Brain microvascular endothelial cell (primary cell): ENCODE measurements around the gene ZFHX3.

ENCODE experiments used
- DNase-seq: peaks from one replicate; pipeline ENCODE4 v3.0.0-alpha.2; 2020
- H3K27ac ChIP-seq: fragments of 250-450 bp; sonication (Bioruptor Pico); 2 replicates; pipeline ENCODE4 v1.5.1; 2020; ENCODE audit warnings: mild to moderate bottlenecking, moderate library complexity
- H3K27me3 ChIP-seq: fragments of 250-450 bp; sonication (Bioruptor Pico); replicated peaks from 2 replicates; pipeline ENCODE4 v1.5.1; 2020; ENCODE audit warnings: mild to moderate bottlenecking
- H3K36me3 ChIP-seq: fragments of 250-450 bp; sonication (Bioruptor Pico); replicated peaks from 2 replicates; pipeline ENCODE4 v1.5.1; 2020; ENCODE audit warnings: mild to moderate bottlenecking
- H3K4me3 ChIP-seq: 2 replicates; pipeline ENCODE4 v1.5.1; 2011; ENCODE audit warnings: low read depth, mild to moderate bottlenecking, control low read depth, low read length, moderate library complexity
- in situ Hi-C: cut with HindIII; loops from 2 replicates; pipeline ENCODE4 v1.10.0; 2017; ENCODE audit warnings: low sequenced_read_pairs, low pct_ligation_motif_present
- TF ChIP-seq, protein P1 (sequence below): IDR thresholded peaks from 2 replicates; pipeline ENCODE4 v1.5.1; 2011; ENCODE audit warnings: low read depth, mild to moderate bottlenecking, moderate library complexity, low read length, control low read depth, inconsistent platforms; ENCODE audit errors: missing control alignments

The ZFHX3 gene

GRCh38 chr16:72789921-72790320, 258.0 kb downstream of the ZFHX3 start:
- no peak overlapping the region for H3K27ac ChIP-seq
- DNase-seq: no peak
- TF ChIP-seq, protein P1, sequence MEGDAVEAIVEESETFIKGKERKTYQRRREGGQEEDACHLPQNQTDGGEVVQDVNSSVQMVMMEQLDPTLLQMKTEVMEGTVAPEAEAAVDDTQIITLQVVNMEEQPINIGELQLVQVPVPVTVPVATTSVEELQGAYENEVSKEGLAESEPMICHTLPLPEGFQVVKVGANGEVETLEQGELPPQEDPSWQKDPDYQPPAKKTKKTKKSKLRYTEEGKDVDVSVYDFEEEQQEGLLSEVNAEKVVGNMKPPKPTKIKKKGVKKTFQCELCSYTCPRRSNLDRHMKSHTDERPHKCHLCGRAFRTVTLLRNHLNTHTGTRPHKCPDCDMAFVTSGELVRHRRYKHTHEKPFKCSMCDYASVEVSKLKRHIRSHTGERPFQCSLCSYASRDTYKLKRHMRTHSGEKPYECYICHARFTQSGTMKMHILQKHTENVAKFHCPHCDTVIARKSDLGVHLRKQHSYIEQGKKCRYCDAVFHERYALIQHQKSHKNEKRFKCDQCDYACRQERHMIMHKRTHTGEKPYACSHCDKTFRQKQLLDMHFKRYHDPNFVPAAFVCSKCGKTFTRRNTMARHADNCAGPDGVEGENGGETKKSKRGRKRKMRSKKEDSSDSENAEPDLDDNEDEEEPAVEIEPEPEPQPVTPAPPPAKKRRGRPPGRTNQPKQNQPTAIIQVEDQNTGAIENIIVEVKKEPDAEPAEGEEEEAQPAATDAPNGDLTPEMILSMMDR: no peak
- no peaks in the 10 kb centered on the region for H3K27me3 ChIP-seq
- in situ Hi-C loops: no loop called here
- no peak overlapping the region for H3K4me3 ChIP-seq
- H3K36me3 ChIP-seq: peaks cover 29% of the 10 kb centered on the region

DNA sequence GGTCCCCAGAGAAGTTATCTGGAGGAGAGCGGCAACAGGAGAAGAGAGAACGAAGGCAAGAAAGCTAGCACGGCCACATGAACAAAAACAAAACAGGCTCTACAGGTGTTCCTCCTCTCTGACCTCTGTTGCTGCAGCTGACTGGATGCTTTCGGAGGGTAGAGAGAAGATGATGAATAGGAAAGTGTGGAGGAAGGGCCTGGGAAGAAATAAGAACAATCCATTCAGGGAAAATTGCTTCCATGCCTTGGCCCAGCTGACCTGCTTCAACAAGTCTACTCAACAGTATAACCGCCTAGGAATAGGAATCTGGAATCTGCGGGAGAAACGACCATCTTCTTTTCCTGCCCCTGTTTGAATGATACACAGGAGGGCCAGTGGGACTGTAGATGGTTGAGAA, 258.5 kb downstream of the ZFHX3 start:
- DNase-seq: no peak
- no peaks in the 10 kb centered on the region for H3K27me3 ChIP-seq
- H3K36me3 ChIP-seq: peaks cover 25% of the 10 kb centered on the region
- no peak overlapping the region for H3K4me3 ChIP-seq
- H3K27ac ChIP-seq: no peak overlapping the region
- in situ Hi-C loops: no loop called here
- TF ChIP-seq, protein P1: no peak

DNA sequence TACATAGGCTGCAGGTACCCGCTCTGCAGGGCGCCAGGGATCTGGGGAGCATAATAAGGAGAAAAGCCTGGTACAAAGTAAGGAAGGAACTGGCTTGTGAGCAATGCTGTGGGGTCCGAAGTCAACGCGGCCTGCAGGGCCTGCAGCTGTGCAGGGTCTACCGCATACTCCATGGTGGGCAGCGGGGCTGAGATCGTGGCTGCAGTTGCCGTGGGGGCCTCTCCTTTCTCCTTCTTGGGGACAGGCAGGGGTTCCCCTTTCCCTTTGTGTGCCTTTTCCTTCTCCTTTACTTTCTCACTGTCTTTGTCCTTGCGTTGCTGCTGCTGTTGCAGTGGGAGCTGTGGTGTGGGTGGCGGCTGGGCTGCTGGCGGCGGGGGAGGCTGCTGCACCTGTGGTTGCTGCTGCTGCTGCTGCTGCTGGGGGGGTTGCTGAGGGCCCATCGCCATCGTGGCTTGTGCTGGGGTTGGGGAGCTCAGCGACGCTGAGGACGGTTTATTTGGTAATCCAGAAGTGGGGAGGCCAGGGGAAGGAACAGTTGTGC, 259.6 kb downstream of the ZFHX3 start:
- TF ChIP-seq, protein P1: no peak
- H3K27me3 ChIP-seq: no peaks in the 10 kb centered on the region
- DNase-seq: no peak
- peak overlapping the region; percentile 87 for H3K27ac ChIP-seq
- peaks cover 17% of the 10 kb centered on the region for H3K36me3 ChIP-seq
- H3K4me3 ChIP-seq: peak overlapping the region; percentile 72
- in situ Hi-C loops: no loop called here

GRCh38 chr16:72787514-72788268, 260.2 kb downstream of the ZFHX3 start:
- Histone ChIP-seq H3K36me3 (peaks cover 12% of the 10 kb centered on the region), H3K4me3 (peak overlapping the region; percentile 72), H3K27ac (peak overlapping the region; percentile 87), H3K27me3 (no peaks in the 10 kb centered on the region)
- in situ Hi-C loops: no loop called here
- TF ChIP-seq, protein P1: no peak
- DNase-seq: peak; percentile 93

- H3K4me3 ChIP-seq: peak overlapping the region; percentile 72
- DNase-seq: no peak
- no peaks in the 10 kb centered on the region for H3K27me3 ChIP-seq
- in situ Hi-C loops: no loop called here
- TF ChIP-seq, protein P1: no peak
- peak overlapping the region; percentile 94 for H3K27ac ChIP-seq
- H3K36me3 ChIP-seq: peaks cover 12% of the 10 kb centered on the region
Observed at GRCh38 chr16:72787130-72787513, 260.8 kb downstream of the ZFHX3 start.

GRCh38 chr16:72786606-72787005, 261.3 kb downstream of the ZFHX3 start:
- TF ChIP-seq, protein P1: no peak
- in situ Hi-C loops: no loop called here
- Histone ChIP-seq H3K36me3 (peaks cover 12% of the 10 kb centered on the region), H3K27me3 (no peaks in the 10 kb centered on the region), H3K4me3 (no peak overlapping the region), H3K27ac (peak overlapping the region; percentile 94)
- no peak for DNase-seq
